ENCODE data around the gene PTPRF.

Gene PTPRF

GRCh38 chr1:43618521-43619313 lies 88.0 kb downstream of the PTPRF start:
- TF ChIP-seq GATA2 (IDR thresholded peaks at IDR 0.05; ENCODE audit: low read depth, low read length) (no peak), GATA3 (IDR thresholded peaks at IDR 0.05; ENCODE audit: low read depth, low read length) (no peak)

- no peak for TF ChIP-seq GATA2 (IDR thresholded peaks at IDR 0.05; ENCODE audit: low read depth, low read length)
- TF ChIP-seq GATA3 (IDR thresholded peaks at IDR 0.05; ENCODE audit: low read depth, low read length) = no peak
These were observed 88.7 kb downstream of the PTPRF start for GRCh38 chr1:43619314-43619790.

GRCh38 chr1:43619996-43620920 lies 89.6 kb downstream of the PTPRF start:
- TF ChIP-seq GATA2 (IDR thresholded peaks at IDR 0.05; ENCODE audit: low read depth, low read length) (no peak), GATA3 (IDR thresholded peaks at IDR 0.05; ENCODE audit: low read depth, low read length) (no peak)

DNA sequence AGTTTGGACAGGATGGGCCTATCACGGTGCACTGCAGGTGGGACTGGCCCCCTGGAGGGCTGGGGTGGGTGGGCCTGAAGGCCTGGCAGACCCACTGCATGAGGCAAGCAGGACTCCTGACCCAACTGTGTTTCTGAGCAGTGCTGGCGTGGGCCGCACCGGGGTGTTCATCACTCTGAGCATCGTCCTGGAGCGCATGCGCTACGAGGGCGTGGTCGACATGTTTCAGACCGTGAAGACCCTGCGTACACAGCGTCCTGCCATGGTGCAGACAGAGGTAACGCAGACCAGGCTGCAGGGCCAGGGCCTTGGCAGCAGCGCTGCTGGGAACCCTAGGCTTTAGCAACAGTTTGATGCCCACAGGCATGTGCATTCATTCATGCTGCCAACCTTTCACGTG lies 90.3 kb downstream of the PTPRF start:
- TF ChIP-seq GATA3 (IDR thresholded peaks at IDR 0.05; ENCODE audit: low read depth, low read length) (no peak), GATA2 (IDR thresholded peaks at IDR 0.05; ENCODE audit: low read depth, low read length) (no peak)

GRCh38 chr1:43621386-43621785 lies 90.7 kb downstream of the PTPRF start:
- TF ChIP-seq GATA2 (IDR thresholded peaks at IDR 0.05; ENCODE audit: low read depth, low read length) (no peak), GATA3 (IDR thresholded peaks at IDR 0.05; ENCODE audit: low read depth, low read length) (no peak)

DNA sequence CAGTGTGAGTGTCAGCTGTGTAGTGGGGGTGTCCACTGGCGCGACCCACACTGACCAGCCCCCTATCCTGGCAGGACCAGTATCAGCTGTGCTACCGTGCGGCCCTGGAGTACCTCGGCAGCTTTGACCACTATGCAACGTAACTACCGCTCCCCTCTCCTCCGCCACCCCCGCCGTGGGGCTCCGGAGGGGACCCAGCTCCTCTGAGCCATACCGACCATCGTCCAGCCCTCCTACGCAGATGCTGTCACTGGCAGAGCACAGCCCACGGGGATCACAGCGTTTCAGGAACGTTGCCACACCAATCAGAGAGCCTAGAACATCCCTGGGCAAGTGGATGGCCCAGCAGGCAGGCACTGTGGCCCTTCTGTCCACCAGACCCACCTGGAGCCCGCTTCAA lies 91.2 kb downstream of the PTPRF start:
- no peak for TF ChIP-seq GATA2 (IDR thresholded peaks at IDR 0.05; ENCODE audit: low read depth, low read length)
- TF ChIP-seq GATA3 (IDR thresholded peaks at IDR 0.05; ENCODE audit: low read depth, low read length) = no peak

DNA sequence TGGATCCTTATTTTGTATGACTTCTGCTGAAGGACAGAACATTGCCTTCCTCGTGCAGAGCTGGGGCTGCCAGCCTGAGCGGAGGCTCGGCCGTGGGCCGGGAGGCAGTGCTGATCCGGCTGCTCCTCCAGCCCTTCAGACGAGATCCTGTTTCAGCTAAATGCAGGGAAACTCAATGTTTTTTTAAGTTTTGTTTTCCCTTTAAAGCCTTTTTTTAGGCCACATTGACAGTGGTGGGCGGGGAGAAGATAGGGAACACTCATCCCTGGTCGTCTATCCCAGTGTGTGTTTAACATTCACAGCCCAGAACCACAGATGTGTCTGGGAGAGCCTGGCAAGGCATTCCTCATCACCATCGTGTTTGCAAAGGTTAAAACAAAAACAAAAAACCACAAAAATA lies 91.8 kb downstream of the PTPRF start:
- TF ChIP-seq GATA3 (IDR thresholded peaks at IDR 0.05; ENCODE audit: low read depth, low read length) = no peak
- TF ChIP-seq GATA2 (IDR thresholded peaks at IDR 0.05; ENCODE audit: low read depth, low read length) = no peak

GRCh38 chr1:43622901-43623780 lies 92.5 kb downstream of the PTPRF start:
- no peak for TF ChIP-seq GATA3 (IDR thresholded peaks at IDR 0.05; ENCODE audit: low read depth, low read length)
- no peak for TF ChIP-seq GATA2 (IDR thresholded peaks at IDR 0.05; ENCODE audit: low read depth, low read length)

- TF ChIP-seq GATA2 (IDR thresholded peaks at IDR 0.05; ENCODE audit: low read depth, low read length) = no peak
- TF ChIP-seq GATA3 (IDR thresholded peaks at IDR 0.05; ENCODE audit: low read depth, low read length) = no peak
These were observed 94.5 kb downstream of the PTPRF start for GRCh38 chr1:43625063-43625780.

DNA sequence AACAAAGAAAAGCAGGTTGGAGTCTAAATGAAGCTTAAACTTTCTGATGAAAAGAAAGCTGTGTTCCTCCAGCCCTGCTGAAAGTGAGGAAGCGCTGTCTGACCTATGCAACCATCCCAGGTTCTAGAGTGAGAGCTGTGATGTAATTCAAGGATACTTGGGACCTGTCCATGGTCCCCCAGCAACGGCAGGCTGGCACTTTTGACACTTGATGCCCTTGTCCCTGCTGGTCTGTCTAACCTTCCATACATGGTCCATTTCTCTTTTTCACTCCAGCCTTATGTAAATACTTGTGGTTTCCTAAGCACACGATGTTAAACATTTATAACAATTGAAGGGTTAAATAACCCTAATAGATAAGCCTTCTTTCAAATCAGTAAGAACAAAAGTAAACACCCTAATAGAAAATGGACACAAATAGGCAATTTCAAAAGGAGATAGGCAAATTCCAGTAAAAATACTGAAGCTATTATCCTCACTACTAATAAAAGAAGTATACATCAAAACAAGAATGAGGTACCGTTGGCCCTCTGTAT lies 101.5 kb downstream of the PTPRF start:
- TF ChIP-seq GATA3 (IDR thresholded peaks at IDR 0.05; ENCODE audit: low read depth, low read length) (no peak), GATA2 (IDR thresholded peaks at IDR 0.05; ENCODE audit: low read depth, low read length) (no peak)

DNA sequence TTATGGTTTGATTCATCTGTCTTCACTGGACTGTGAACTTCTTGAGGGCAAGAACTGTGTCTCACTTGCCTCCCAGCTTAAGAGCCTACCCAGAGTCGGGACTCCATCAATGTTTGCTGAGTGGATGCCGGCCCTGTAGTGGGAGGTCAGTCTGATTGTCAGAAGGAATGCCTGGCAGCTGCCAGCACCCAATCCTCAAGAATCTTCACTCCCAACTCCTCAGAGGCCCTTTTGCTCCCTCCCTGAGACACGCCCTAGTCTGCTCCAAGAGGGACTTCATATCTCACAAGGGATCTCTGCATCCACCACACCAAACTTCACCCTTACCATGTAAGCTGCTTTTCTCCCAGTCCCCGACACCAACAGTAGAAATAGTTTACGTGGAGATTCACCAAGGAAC lies 104.0 kb downstream of the PTPRF start:
- no peak for TF ChIP-seq GATA2 (IDR thresholded peaks at IDR 0.05; ENCODE audit: low read depth, low read length)
- no peak for TF ChIP-seq GATA3 (IDR thresholded peaks at IDR 0.05; ENCODE audit: low read depth, low read length)

- no peak for TF ChIP-seq GATA2 (IDR thresholded peaks at IDR 0.05; ENCODE audit: low read depth, low read length)
- TF ChIP-seq GATA3 (IDR thresholded peaks at IDR 0.05; ENCODE audit: low read depth, low read length) = no peak
These were observed 105.4 kb downstream of the PTPRF start for GRCh38 chr1:43636006-43636641.

All from SH-SY5Y (cell line).